GM18507 (cell line): Measurements from ENCODE around the gene ZNF836.
A peak's percentile ranks its signal among the peaks of the same experiment; 100 is the strongest.
"Not testable (repeated sequence)": the region's sequence is repeated elsewhere in the genome, so short reads cannot be mapped to it uniquely, and the experiment has no call there.

Experiments
- DNase-seq: peaks from one replicate; pipeline ENCODE4 v3.0.0; 2011; ENCODE audit warnings: low read depth; ENCODE audit not compliant: insufficient read length; ENCODE audit errors: extremely low spot score
- FAIRE-seq: peaks from 2 replicates; lab custom pipeline; 2011; peaks lifted over from hg19 to GRCh38; lab: Jason Lieb, UNC

Gene ZNF836

GRCh38 chr19:52171321-52172169 lies at the start of gene ZNF836:
Gene ZNF836 (minus strand): TSS chr19:52171621. CDS start chr19:52168072, 3,549 bp downstream.
- FAIRE-seq (peak; percentile 91), DNase-seq (peak; percentile 76)

DNA sequence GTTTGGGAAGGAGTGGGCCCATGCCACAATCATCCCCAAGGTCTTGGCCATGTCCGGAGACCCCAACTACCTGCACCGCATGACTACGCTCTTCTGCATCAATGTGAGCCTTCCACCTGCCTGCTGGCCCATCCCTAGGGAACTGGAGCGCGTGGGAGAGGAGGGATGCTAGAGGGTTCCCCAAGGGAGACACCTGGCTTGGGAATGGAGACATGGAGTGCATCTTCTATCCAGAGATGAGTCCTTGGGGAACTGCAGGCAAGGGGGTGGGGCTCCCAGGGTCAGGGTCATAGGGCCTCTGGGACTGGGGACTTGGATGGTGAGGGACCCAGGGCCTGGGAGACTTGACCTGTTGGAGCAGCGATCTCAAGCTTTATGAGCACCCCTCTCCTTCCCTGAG lies 49.6 kb upstream of the ZNF836 start:
- no peak for DNase-seq
- FAIRE-seq = no peak

- no peak for FAIRE-seq
- no peak for DNase-seq
Observed at GRCh38 chr19:52219611-52220010, 48.2 kb upstream of the ZNF836 start.

- FAIRE-seq = no peak
- no peak for DNase-seq
Observed at GRCh38 chr19:52217576-52217975, 46.2 kb upstream of the ZNF836 start.

DNA sequence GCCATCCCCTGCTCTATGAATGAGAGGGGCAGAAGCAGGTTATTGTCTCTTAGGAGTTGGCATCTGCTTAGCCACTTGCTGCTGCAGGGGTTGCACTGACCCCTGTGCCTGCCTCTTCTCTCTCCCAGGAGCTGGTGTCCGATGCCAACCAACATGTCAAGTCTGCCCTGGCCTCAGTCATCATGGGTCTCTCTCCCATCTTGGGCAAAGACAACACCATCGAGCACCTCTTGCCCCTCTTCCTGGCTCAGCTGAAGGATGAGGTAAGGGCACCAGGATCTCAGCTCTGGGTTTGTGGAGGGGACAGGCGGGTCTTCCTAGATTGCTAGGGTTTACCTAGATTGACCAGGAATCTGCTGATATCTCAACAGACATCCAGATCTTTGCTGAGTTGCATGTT lies 45.0 kb upstream of the ZNF836 start:
- FAIRE-seq = no peak
- DNase-seq = no peak

DNA sequence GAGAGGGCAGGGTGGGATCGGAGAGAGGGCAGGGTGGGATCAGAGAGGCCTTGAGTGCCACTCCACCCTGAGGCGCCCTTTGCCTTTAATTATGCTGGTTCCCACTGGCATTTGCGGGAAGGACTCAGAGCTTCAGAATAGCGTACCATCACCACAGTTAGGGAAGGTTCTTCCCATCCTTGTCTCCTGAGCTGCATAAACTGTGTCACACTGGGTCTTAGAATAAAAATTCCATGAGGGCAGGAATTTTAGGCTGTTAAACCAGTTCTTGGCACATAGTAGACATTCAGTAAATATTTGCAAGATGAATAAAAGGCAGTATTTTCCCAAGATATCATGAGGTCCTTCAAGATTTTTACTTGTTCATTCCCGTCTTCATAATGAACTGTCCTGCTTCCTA lies 42.8 kb upstream of the ZNF836 start:
- no peak for DNase-seq
- FAIRE-seq = no peak

DNA sequence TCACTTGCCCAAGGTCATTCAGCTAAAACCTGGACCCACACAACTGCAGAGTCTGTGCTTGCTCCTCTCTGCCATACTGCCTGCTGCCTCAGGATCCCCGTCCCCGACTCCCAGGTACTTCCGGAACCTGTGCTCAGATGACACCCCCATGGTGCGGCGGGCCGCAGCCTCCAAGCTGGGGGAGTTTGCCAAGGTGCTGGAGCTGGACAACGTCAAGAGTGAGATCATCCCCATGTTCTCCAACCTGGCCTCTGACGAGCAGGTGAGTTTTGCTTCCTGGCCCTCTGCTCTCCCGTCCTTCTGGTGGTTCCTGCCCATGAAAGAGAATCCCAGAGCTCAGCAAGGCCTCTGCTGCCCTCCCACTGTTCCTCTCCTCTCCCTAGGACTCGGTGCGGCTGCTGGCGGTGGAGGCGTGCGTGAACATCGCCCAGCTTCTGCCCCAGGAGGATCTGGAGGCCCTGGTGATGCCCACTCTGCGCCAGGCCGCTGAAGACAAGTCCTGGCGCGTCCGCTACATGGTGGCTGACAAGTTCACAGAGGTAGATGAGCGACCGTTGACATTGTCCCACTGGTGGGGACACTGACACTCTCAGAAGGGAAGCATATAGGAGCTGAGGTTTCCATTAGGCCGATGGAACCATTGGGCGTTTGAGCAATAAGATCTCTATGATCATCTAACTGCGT lies 41.3 kb upstream of the ZNF836 start:
- DNase-seq = no peak
- no peak for FAIRE-seq

DNA sequence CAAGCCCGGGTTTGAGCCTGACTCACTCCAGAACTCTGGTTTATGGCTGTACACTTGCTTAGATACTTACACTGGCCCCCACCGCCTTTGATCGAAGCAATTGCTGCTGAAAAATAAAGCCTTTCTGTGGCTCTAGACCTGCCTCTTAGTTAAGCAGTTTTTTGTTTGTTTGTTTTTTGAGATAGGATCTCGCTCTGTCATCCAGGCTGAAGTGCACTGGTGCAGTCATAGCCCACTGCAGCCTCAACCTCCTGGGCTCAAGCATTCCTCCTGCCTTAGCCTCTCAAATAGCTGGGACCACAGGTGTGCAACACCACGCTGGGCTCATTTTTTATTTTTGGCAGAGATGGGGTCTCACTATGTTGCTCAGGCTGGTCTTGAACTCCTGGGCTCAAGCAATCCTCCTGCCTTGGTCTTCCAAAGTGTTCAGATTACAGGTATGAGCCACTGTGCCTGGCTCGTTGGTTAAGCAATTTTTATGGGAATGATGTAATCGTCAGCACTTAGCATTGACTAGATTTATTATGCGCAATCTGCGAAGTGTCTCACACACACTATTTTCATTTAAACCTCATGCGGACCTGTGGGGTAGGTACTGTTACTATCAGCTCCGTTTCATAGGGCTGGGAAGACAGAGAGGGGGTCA lies 40.6 kb upstream of the ZNF836 start:
- FAIRE-seq (no peak), DNase-seq (no peak)

- FAIRE-seq (no peak), DNase-seq (no peak)
Observed at GRCh38 chr19:52211203-52211602, 39.8 kb upstream of the ZNF836 start.

DNA sequence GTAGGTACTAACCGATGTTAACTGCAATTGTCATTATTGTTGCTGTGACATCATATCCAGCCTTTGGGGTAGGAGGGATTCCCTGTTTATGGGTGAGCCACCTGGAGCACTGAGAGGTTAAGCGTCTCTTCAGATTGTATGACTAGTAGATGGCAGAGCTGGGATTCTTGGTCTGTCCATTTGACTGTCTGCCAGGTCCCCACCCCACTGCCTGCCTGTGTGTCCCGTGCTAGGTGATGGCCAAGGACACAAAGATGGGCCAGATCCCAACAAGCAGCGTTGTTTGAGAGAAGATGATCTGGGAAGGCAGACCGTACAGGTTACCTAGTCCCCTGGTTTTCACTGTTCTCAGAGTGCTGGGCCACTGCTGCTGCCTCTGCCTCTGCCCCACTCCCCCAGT lies 35.1 kb upstream of the ZNF836 start:
- FAIRE-seq = no peak
- DNase-seq = no peak

DNA sequence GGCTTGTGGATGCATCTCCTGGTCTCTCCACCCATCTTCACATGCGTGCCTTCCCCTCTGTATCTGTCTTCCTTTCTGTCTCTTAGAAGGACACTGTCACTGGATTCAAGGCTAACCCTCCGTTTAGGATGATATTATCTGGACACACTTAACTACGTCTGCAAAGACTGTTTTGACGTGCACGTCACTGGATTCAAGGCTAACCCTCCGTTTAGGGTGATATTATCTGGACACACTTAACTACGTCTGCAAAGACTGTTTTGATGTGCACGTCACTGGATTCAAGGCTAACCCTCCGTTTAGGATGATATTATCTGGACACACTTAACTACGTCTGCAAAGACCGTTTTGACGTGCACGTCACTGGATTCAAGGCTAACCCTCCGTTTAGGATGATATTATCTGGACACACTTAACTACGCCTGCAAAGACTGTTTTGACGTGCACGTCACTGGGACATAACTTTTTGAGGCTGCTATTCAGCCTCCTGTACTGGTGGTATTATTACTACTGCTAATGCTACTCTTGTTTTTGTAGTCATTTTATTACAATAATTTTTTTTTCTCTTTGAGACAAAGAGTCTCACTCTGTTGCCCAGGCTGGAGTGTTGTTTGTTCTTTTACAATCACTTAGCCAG lies 29.5 kb upstream of the ZNF836 start:
- DNase-seq, FAIRE-seq: not testable (repeated sequence)

DNA sequence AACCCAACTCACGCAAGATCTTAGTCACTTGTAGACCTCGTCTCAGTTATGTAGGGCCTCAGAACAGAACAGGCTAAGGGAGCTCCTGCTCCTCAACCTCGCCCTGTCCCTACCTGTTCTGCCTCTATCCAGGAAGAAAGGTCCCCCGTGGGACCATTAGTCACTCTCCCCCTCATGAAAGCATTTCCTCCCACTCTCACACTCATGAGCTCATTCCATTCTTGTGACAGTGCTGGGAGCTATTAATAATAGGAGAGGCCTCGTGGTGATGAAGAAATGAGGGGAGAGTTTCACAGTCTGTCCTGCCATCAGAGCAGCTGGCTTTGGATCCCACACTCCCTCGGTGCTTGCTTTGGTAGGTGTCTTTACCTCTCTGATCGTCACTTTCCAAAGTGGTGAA lies 28.6 kb upstream of the ZNF836 start:
- FAIRE-seq = no peak

GRCh38 chr19:52198678-52199077 lies 27.3 kb upstream of the ZNF836 start:
- FAIRE-seq = no peak
- DNase-seq = no peak

More for the DNA sequence above, 28.6 kb upstream of the ZNF836 start:
- DNase-seq = no peak

DNA sequence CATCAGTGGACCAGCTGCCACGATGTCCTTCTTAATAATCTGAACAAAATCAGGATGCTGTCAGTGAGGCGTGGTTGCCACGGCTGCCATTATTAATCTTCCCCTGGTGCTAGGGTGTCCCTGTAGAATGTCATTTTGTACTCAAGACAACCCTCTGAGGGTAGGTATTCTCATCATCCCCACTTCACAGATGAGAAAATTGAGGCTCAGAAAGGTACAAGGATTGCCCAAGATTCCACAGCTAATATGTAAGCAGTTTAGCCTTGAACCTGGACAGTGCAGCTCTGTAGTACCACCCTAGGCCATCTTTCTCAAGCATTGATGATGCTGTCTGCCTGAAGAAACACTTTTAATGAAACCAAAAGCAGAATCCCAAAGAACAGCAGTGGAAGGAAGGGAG lies 26.5 kb upstream of the ZNF836 start:
- FAIRE-seq (no peak), DNase-seq (no peak)

- DNase-seq = no peak
- FAIRE-seq = no peak
Observed at GRCh38 chr19:52196256-52196967, 25.0 kb upstream of the ZNF836 start.

DNA sequence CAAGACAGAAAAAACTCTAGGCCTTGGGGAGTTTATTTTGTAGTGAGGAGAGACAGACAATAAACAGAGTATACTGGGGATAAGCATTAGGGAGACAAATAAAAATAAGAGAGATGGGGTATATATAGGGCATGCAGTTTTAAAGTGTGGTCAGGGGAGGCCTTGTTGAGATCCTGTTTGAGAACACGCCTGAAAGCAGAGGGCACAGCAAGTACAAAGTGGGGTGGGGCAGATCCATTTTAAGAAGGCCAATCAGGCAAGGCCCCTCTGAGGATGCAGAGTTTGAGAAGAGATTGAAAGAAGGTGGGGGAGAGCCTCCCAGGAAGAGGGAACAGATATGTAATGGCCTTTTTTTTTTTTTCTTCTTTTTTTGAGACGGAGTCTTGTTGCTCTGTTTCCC lies 20.5 kb upstream of the ZNF836 start:
- FAIRE-seq = no peak
- no peak for DNase-seq

DNA sequence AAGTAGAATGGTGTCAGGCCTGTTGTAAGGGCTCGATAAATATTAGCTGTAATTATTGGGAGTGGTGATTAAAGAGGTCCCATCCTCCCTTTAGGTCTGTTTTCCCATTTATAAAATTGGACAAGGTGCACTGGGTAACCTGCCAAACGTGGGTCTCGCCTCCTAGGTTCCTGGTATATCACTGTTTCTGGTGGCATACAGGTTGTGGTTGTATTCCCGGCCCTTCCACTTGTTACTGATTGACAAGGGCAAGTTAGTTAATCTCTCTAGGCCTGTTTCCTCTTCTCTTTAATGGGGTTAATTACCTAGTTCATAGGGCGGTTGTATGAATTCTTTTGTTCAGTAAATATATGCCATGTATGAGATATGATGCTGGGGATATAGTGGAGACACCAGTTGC lies 20.0 kb upstream of the ZNF836 start:
- FAIRE-seq = no peak
- no peak for DNase-seq

GRCh38 chr19:52190487-52191293 lies 19.3 kb upstream of the ZNF836 start:
- no peak for DNase-seq
- FAIRE-seq = peak; percentile 29
